HG03354 (cell line): Measurements from ENCODE around the gene GPC6.

Experiments used
- ATAC-seq: cut with Tn5 transposase; IDR thresholded peaks from one replicate; pipeline ENCODE4 v1.9.1; 2021; ENCODE audit warnings: mild to moderate bottlenecking; ENCODE audit not compliant: unreplicated experiment, poor library complexity, severe bottlenecking

The GPC6 gene

GRCh38 chr13:93700115-93700514, 473.5 kb downstream of the GPC6 start:
- no peak for ATAC-seq

GRCh38 chr13:93708308-93709075, 481.9 kb downstream of the GPC6 start:
- no peak for ATAC-seq

GRCh38 chr13:93709506-93710244, 483.1 kb downstream of the GPC6 start:
- ATAC-seq = no peak

GRCh38 chr13:93714171-93714570, 487.6 kb downstream of the GPC6 start:
- no peak for ATAC-seq

GRCh38 chr13:93715866-93716265, 489.3 kb downstream of the GPC6 start:
- no peak for ATAC-seq

GRCh38 chr13:93716623-93717022, 490.0 kb downstream of the GPC6 start:
- ATAC-seq = no peak

- no peak for ATAC-seq
Measured at GRCh38 chr13:93721483-93721882, 494.9 kb downstream of the GPC6 start.

GRCh38 chr13:93723316-93723715, 496.7 kb downstream of the GPC6 start:
- no peak for ATAC-seq

GRCh38 chr13:93724187-93724586, 497.6 kb downstream of the GPC6 start:
- no peak for ATAC-seq

- ATAC-seq = no peak
Measured at GRCh38 chr13:93726173-93726957, 499.8 kb downstream of the GPC6 start.

GRCh38 chr13:93727211-93728141, 500.9 kb downstream of the GPC6 start:
- no peak for ATAC-seq

GRCh38 chr13:93729383-93729782, 502.8 kb downstream of the GPC6 start:
- ATAC-seq = no peak

- ATAC-seq = no peak
Measured at GRCh38 chr13:93730780-93731179, 504.2 kb downstream of the GPC6 start.

- ATAC-seq = no peak
Measured at GRCh38 chr13:93732186-93732585, 505.6 kb downstream of the GPC6 start.

GRCh38 chr13:93736081-93736480, 509.5 kb downstream of the GPC6 start:
- no peak for ATAC-seq

- ATAC-seq = no peak
Measured at GRCh38 chr13:93736909-93737308, 510.3 kb downstream of the GPC6 start.

GRCh38 chr13:93740334-93740733, 513.7 kb downstream of the GPC6 start:
- no peak for ATAC-seq

- ATAC-seq = no peak
Measured at GRCh38 chr13:93744033-93744432, 517.4 kb downstream of the GPC6 start.

- no peak for ATAC-seq
Measured at GRCh38 chr13:93744886-93745285, 518.3 kb downstream of the GPC6 start.
